SK-N-MC (cell line): ENCODE measurements around the gene P4HA2.

Experiments used
- EZH2 ChIP-seq: fragments of 200-600 bp; sonication (generic); IDR thresholded peaks from one replicate; pipeline ENCODE4 v1.6.1; 2017; ENCODE audit warnings: antibody characterized with exemption
- POLR2AphosphoS5 ChIP-seq: IDR thresholded peaks from 2 replicates; pipeline ENCODE4 v1.6.1; 2012; ENCODE audit warnings: mild to moderate bottlenecking, low read depth, low read length, borderline replicate concordance

DNA sequence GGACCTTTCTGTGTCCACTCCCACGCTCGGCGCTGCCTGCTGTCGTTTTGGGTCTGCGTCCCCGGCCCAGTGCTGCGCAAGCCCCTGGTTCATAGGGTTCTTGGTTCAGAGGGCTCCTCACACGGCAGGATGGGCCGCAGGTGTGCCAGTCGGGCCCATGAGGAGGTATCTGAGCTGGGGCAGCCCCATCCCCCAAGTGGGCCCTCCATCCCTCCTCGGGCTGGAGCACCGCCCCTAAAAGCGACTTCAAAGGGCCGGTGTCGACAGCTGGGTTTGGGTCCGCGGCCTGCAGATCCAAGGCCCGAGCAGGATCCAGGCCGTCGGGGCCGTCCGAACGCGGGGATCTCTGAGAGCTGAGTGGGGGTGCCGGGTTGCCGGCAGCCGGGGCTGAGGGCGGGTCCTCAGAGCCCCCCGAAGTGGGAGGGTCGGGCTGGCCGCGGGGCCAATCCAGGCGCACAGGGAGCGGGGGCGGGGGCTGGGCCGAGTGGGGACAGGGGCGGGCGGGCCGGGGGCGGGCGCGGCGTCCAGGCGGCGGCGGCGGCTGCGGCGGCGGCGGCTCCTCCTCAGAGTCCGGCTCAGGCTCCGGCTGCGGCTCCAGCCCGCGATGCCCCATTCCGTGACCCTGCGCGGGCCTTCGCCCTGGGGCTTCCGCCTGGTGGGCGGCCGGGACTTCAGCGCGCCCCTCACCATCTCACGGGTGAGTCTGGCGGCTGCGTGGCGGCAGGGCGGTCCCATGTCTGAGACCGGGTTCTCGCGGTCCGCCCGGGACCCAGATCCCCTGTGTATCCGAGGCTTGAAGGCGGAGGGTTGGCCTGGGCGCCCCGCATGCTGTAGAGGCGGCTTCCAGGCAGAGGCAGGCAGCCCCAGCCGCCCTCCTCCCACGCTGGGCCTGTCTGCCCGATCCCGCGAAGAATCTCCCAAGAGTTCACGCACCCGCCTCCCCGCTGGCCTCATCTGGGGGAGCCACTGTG lies 29.8 kb upstream of the P4HA2 start, which contains the start of gene PDLIM4:
- 0 out of 2 replicates have a peak, but pooled peaks have one; percentile 30 for TF ChIP-seq POLR2AphosphoS5
- TF ChIP-seq EZH2 = no peak
